Kidney (tissue), 14 donors: Measurements from ENCODE around the gene SRP9. TPM values are rescaled to one million over a fixed set of nuclear protein-coding genes. Genes with fewer than 3 reads are reported as not detected.

Experiments used
- DNase-seq, 5 donors: peaks; one replicate each; pipeline ENCODE4 v3.0.0-alpha.2; 2013 to 2020
- FAIRE-seq: peaks from 2 replicates; lab custom pipeline; 2012; peaks lifted over from hg19 to GRCh38; lab: Jason Lieb, UNC
- H3K27ac ChIP-seq, 2 donors: one replicate each; pipeline ENCODE4 v1.7.0; 2013; ENCODE audit warnings: low read depth in 2 of 2, low read length in 2 of 2, inconsistent platforms in 1 of 2
- H3K27me3 ChIP-seq: one replicate; pipeline ENCODE4 v1.7.1; 2013; ENCODE audit warnings: low read length, inconsistent platforms; ENCODE audit not compliant: control insufficient read depth, insufficient read depth
- H3K36me3 ChIP-seq, 3 donors: one replicate each; pipeline versions ENCODE4 v1.7.0 to v1.7.1; 2013; ENCODE audit warnings: low read length in 3 of 3, control low read depth in 1 of 3, inconsistent platforms in 1 of 3; ENCODE audit not compliant: insufficient read depth in 3 of 3, control insufficient read depth in 2 of 3
- H3K4me1 ChIP-seq, 3 donors: one replicate each; pipeline versions ENCODE4 v1.7.0 to v1.7.1; 2013; ENCODE audit warnings: low read length in 3 of 3, inconsistent platforms in 1 of 3, low read depth in 1 of 3; ENCODE audit not compliant: control insufficient read depth in 2 of 3, insufficient read depth in 2 of 3
- H3K4me3 ChIP-seq, 3 donors: one replicate each; pipeline versions ENCODE4 v1.7.0 to v1.8.1; 2013; ENCODE audit warnings: low read length in 3 of 3, control low read depth in 1 of 3, inconsistent platforms in 1 of 3
- H3K9ac ChIP-seq, 3 donors: one replicate each; pipeline versions ENCODE4 v1.7.0 to v1.7.1; 2013; ENCODE audit warnings: low read length in 3 of 3, control low read depth in 1 of 3, inconsistent platforms in 1 of 3
- H3K9me3 ChIP-seq, 3 donors: one replicate each; pipeline versions ENCODE4 v1.7.0 to v1.7.1; 2013; ENCODE audit warnings: low read length in 3 of 3, control low read depth in 1 of 3, inconsistent platforms in 1 of 3; ENCODE audit not compliant: control insufficient read depth in 2 of 3, insufficient read depth in 1 of 3
- intact Hi-C: fragments of 100-400 bp; cut with DNase I; formaldehyde crosslinking; loops from one replicate; pipeline ENCODE4 v1.11.1; 2022
- polyA plus RNA-seq: library from polyadenylated mRNA; stranded (reverse); fragments of 350-450 nt; fragmentation: Illumina TruSeq; extraction: RNeasy Lipid Tissue Mini Kit (QIAGEN cat#74804); gene quantifications from one replicate; pipeline ENCODE4 v1.2.3, GENCODE V29; 2014; ENCODE audit warnings: low read depth, low replicate concordance; ENCODE audit not compliant: insufficient read depth
- total RNA-seq: library from RNA; stranded (reverse); fragmentation: NEBNext Ultra II Directional; extraction: Animal tissue kit (Norgen Biotek cat#: 25700); gene quantifications from one replicate; pipeline ENCODE4 v1.2.1, GENCODE V29; 2021
- TF ChIP-seq, protein P1 (sequence below): IDR thresholded peaks from 3 replicates; pipeline ENCODE4 v1.5.1; 2012; ENCODE audit warnings: mild to moderate bottlenecking, moderate library complexity, borderline replicate concordance; ENCODE audit not compliant: insufficient read depth; ENCODE audit errors: extremely low read depth
- donor health status: control.
- donor health status: control.
- donor health status: control.
- donor health status: control.
- donor health status: control.
- donor health status: DM: yes; HTN: yes; CAD: no.
- donor health status: Normal renal cell carcinoma (clear cell type).

The SRP9 gene
- total and polyA plus RNA-seq, 2 donors from 2014 or later, result 199 to 307 TPM

DNA sequence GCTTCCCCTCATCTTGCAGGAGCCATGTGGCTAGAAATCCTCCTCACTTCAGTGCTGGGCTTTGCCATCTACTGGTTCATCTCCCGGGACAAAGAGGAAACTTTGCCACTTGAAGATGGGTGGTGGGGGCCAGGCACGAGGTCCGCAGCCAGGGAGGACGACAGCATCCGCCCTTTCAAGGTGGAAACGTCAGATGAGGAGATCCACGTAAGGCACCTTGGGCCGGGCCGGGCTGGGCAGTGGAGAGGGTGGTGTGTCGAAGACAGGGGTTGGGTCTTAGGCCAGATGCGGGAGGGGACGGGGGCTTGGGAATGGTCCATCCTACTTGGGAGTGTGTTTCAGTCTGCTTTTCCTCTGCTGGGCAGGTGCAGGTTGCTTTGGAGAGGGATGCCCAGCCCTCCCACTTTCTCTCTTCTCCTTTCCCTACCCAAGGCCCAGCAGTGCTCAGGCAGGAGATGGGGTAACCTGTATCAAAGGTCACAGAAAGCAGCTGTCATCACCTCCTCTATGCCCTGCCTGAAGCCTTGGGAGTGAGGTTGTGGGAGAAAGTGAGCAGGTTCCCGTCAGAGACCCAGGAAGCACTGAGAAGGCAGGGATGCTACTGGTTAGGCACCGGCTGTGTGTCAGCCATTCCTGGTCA lies 51.2 kb downstream of the SRP9 start:
- H3K36me3 ChIP-seq, result peaks cover 3 to 23% (median 18%) of the 10 kb centered on the region in 3 donors
- intact Hi-C loops, result no loop called here
- DNase-seq (no peak), FAIRE-seq (no peak)
- no peak overlapping the region for H3K4me3 ChIP-seq
- H3K27ac ChIP-seq, result no peak overlapping the region
- H3K4me1 ChIP-seq, result peaks cover 0 to 13% (median 0%) of the 10 kb centered on the region in 3 donors
- TF ChIP-seq, protein P1, sequence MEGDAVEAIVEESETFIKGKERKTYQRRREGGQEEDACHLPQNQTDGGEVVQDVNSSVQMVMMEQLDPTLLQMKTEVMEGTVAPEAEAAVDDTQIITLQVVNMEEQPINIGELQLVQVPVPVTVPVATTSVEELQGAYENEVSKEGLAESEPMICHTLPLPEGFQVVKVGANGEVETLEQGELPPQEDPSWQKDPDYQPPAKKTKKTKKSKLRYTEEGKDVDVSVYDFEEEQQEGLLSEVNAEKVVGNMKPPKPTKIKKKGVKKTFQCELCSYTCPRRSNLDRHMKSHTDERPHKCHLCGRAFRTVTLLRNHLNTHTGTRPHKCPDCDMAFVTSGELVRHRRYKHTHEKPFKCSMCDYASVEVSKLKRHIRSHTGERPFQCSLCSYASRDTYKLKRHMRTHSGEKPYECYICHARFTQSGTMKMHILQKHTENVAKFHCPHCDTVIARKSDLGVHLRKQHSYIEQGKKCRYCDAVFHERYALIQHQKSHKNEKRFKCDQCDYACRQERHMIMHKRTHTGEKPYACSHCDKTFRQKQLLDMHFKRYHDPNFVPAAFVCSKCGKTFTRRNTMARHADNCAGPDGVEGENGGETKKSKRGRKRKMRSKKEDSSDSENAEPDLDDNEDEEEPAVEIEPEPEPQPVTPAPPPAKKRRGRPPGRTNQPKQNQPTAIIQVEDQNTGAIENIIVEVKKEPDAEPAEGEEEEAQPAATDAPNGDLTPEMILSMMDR, result no peak
- no peak overlapping the region for H3K9ac ChIP-seq
- H3K27me3 ChIP-seq, result no peaks in the 10 kb centered on the region
- H3K9me3 ChIP-seq, result no peaks in the 10 kb centered on the region

DNA sequence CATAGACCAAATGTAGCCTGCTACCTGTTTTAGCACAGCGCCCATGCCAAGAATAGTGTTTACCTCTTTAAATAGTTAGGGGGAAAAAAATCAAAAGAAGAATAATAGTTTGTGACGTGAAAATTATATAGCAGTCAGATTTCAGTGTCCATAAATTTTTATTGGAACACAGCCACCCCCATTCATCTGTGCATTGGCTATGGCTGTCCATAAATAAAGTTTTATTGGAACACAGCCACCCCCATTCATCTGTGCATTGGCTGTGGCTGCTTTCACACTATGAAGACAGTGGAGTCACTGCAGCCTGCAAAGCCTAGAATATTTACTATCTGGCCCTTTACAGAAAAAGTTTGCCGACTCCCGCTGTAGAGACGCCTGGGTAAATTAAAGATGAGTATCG lies 53.2 kb downstream of the SRP9 start:
- no peak overlapping the region for H3K9ac ChIP-seq
- FAIRE-seq (no peak), DNase-seq (no peak)
- no peaks in the 10 kb centered on the region for H3K9me3 ChIP-seq
- no peak overlapping the region for H3K4me3 ChIP-seq
- no peak overlapping the region for H3K27ac ChIP-seq
- peaks cover 0 to 2% (median 0%) of the 10 kb centered on the region in 3 donors for H3K4me1 ChIP-seq
- TF ChIP-seq, protein P1, result no peak
- intact Hi-C loops, result no loop called here
- H3K36me3 ChIP-seq, result peaks cover 3 to 23% (median 18%) of the 10 kb centered on the region in 3 donors
- no peaks in the 10 kb centered on the region for H3K27me3 ChIP-seq

DNA sequence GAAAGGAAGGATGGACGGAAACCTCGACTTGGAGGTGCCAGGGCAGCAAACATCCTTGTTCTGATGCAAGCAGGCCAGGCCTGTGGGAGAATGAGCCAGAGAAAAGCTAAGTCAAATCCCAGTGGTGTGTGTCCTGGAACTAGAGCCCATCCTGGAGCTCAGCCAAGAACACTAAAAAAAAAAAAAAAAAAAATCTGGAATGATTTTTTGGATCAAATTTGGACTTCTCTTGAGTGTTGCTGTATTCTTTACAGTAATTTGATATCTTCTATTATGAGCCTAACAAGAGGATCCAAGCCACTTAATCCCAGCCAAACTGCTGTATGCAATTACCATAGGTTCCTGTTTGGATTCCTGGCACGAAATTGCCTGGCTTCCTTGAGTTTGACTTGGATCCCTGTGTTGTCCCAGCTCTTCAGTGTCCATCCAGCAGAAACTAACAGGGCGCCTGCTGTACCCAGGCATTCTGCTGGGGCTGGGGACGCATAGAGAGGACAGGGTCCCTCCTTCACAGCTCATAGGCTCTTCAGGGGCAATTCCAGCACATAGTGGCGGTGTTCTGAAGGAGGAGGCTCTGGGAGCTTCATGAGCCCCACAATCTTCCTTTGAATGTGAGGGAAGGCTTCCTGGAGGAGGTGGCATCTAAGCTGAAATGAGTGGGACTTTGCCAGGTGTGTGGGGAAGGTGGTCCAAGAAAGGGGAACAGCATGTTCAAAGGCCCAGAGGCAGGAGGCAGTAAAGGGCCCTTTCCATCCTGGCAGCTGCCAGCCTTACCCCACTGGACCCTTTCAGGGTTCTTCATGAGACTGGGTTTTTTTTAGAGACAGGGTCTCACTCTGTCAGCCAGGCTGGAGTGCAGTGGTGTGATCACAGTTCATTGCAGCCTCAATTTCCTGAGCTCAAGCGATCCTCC lies 57.0 kb downstream of the SRP9 start:
- intact Hi-C loops, result no loop called here
- DNase-seq, result peak in 2 of 5 donors; percentile 69 to 80

More for the DNA sequence above, 57.0 kb downstream of the SRP9 start:
- no peak for FAIRE-seq
- H3K36me3 ChIP-seq, result peaks cover 3 to 40% (median 13%) of the 10 kb centered on the region in 3 donors
- TF ChIP-seq, protein P1, result no peak
- H3K9ac ChIP-seq, result no peak overlapping the region
- no peaks in the 10 kb centered on the region for H3K4me1 ChIP-seq
- H3K4me3 ChIP-seq, result no peak overlapping the region
- no peak overlapping the region for H3K27ac ChIP-seq
- H3K27me3 ChIP-seq, result no peaks in the 10 kb centered on the region
- no peaks in the 10 kb centered on the region for H3K9me3 ChIP-seq
